ENCODE data around the gene DHRS13.

Gene DHRS13

DNA sequence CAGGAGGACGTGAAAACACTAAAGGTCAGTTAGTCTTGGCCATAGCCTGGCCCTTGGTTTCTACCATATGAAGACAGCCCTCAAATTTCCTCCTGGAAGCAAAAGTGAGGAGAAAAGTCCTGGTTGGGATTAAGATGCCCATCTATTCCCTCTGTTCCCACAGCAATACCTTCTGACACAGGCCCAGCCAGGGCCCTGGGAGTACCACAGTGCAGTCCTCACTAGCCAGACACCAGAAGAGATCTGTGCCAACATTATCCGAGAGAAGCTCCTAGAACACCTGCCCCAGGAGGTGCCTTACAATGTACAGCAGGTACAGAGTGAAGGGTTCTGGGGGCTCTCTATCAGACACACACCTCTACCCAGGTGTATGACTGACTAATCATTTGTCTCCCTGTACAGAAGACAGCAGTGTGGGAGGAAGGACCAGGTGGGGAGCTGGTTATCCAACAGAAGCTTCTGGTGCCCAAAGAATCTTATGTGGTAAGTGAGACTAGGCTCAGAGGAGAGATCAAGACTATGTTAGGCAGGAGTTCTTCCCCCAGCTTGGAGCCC, 44.0 kb downstream of the DHRS13 start:
- H3K27ac ChIP-seq, result no peak overlapping the region
- TF ChIP-seq ZFX (IDR thresholded peaks at IDR 0.05), result no peak
- TF ChIP-seq, protein P1, sequence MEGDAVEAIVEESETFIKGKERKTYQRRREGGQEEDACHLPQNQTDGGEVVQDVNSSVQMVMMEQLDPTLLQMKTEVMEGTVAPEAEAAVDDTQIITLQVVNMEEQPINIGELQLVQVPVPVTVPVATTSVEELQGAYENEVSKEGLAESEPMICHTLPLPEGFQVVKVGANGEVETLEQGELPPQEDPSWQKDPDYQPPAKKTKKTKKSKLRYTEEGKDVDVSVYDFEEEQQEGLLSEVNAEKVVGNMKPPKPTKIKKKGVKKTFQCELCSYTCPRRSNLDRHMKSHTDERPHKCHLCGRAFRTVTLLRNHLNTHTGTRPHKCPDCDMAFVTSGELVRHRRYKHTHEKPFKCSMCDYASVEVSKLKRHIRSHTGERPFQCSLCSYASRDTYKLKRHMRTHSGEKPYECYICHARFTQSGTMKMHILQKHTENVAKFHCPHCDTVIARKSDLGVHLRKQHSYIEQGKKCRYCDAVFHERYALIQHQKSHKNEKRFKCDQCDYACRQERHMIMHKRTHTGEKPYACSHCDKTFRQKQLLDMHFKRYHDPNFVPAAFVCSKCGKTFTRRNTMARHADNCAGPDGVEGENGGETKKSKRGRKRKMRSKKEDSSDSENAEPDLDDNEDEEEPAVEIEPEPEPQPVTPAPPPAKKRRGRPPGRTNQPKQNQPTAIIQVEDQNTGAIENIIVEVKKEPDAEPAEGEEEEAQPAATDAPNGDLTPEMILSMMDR (conservative IDR thresholded peaks at IDR 0.05), result no peak

DNA sequence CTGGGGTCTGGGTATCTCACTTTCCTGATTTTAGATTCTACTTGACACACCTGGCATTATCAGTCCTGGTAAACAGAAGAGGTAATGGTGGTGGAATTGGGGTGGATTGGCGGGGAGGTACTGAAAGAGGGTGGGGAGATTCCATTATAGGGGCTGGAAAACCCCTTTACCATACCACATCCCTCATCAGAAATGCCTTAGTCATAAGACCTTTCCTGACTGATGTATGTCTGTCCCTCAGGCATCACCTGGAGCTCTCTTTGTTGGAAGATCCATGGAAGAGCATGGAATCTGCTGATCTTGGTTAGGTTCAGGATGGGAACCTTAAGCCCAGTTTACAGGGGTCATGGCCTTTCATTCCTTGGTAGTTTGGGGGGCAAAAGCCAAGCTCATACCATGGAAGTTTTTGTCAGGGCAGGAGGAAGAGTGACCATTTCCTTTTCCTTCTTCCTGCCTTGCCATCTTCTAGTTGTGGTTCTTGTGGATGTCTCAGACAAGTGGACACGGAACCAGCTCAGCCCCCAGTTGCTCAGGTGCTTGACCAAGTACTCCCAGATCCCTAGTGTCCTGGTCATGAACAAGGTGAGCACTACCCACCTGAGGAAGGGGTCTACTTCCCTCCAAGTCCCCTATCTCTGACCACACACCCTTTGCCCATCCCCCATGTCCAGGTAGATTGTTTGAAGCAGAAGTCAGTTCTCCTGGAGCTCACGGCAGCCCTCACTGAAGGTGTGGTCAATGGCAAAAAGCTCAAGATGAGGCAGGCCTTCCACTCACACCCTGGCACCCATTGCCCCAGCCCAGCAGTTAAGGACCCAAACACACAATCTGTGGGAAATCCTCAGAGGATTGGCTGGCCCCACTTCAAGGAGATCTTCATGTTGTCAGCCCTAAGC, 44.7 kb downstream of the DHRS13 start:
- no peak for TF ChIP-seq ZFX (IDR thresholded peaks at IDR 0.05)
- TF ChIP-seq, protein P1 (conservative IDR thresholded peaks at IDR 0.05), result no peak
- no peak overlapping the region for H3K27ac ChIP-seq

DNA sequence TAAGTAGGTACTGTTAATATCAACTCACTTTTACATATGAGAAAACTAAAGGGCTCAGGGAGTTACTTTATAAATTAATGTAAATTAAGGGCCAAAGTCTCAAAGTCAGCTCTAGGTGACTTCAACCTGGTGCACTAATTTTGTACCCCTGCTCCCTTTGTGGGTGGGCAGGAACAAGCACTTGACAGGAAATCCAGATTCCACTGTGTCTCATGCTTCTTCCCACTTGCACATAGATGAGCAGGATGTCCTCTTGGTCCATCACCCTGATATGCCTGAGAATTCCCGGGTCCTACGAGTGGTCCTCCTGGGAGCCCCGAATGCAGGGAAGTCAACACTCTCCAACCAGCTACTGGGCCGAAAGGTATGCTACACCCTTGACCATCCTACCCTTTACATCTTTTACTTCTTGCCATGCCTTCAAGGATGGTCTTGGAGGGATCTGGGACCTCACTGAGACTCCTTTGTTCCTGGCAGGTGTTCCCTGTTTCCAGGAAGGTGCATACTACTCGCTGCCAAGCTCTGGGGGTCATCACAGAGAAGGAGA, 46.8 kb downstream of the DHRS13 start:
- no peak overlapping the region for H3K27ac ChIP-seq
- TF ChIP-seq ZFX (IDR thresholded peaks at IDR 0.05), result no peak
- TF ChIP-seq, protein P1 (conservative IDR thresholded peaks at IDR 0.05), result no peak

DNA sequence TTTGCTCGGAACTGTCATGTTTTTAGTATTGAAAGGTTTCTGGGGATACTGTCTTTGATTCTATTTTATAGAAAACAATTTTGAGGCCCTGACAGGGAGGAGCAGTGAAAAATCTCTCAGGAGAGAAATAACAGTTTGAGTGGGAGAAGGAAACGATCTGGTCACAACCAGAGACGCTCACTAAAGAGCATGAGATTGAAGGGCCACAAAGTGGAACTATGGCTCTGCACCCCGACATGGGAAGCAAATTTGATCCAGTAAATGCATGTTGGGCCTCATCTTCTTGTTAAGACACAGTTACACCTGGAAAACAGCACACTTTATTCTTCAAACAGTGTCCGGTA, 47.6 kb downstream of the DHRS13 start:
- H3K27ac ChIP-seq, result peak overlapping the region; percentile 78
- TF ChIP-seq, protein P1 (conservative IDR thresholded peaks at IDR 0.05), result no peak
- no peak for TF ChIP-seq ZFX (IDR thresholded peaks at IDR 0.05)

DNA sequence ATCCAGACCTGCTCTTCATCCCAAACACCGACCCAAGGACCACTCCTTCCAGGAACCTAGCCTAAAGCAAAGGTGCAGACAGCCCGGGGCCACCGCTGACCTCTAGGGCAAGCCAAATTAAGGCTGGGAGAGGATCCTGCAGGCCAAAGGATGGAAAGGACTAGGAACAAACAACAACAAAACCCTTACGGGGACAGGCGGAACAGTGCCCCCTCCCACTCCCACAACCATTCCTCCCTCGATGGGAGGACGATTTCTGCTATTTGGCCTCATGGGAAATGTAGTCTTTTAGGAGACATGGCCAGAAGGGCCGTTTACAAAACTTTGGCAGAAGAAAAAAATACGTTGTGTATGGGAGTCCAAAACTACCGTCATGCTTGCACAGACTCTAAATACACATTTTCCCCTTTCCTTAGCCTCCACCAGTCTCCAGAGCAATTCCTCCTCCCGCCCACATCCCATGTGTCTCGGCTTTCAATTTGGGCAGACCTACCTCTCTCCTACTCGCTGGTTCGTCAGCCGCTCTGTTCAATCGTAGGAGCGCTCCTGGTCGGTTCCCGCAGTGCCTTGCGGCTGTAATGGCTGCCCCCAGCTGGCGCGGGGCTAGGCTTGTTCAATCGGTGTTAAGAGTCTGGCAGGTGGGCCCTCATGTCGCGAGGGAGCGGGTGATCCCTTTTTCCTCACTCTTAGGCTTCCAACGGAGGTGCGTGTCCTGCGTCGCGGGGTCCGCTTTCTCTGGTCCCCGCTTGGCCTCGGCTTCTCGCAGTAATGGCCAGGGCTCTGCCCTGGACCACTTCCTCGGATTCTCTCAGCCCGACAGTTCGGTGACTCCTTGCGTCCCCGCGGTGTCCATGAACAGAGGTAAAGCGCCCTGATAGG, 48.2 kb downstream of the DHRS13 start, which contains the start of gene ERAL1:
TSS of gene ERAL1 (plus strand) at position 560 of the 879 bp plus-strand sequence. CDS start at position 579, 19 bp downstream.
- H3K27ac ChIP-seq, result peak within 1 kb of the TSS; percentile 78
- TF ChIP-seq, protein P1 (conservative IDR thresholded peaks at IDR 0.05), result no peak
- peak; percentile 85; the same call in 1 of the 2 replicates for TF ChIP-seq ZFX (IDR thresholded peaks at IDR 0.05)

DNA sequence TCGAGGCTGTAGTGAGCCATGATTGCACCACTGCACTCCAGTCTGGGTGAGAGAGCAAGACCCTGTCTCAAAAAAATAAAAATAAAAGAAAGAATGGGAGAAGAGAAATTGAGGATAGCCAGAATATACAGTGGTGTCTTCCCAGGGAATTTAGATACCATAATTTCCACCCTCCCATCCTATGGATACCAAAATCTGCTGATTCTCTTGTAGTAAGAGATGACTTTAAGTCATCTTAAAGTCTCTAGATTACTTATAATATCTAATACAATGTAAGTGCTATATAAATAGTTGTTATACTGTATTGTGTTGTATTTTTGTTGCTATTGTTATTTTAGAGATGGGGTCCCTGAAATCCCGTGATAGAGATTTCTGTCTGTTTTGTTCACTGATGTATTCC, 49.6 kb downstream of the DHRS13 start:
- H3K27ac ChIP-seq, result no peak overlapping the region
- TF ChIP-seq ZFX (IDR thresholded peaks at IDR 0.05), result no peak
- TF ChIP-seq, protein P1 (conservative IDR thresholded peaks at IDR 0.05), result no peak

Measured in C4-2B (cell line).